H1 (cell line): ENCODE data around the gene SNAP25. TPM values are rescaled to one million over a fixed set of nuclear protein-coding genes. Genes with fewer than 3 reads are reported as not detected.

Source experiments
- CTCF ChIA-PET: fragments of 300-600 bp; sonication (Branson Sonifier 250); formaldehyde crosslinking; loops from one replicate; lab custom pipeline; 2021; ENCODE audit not compliant: partially characterized antibody; lab: Charles Lee
- POLR2A ChIA-PET: fragments of 300-600 bp; sonication (Branson Sonifier 250); formaldehyde crosslinking; loops from one replicate; lab custom pipeline; 2021; ENCODE audit warnings: inconsistent platforms; ENCODE audit not compliant: partially characterized antibody; lab: Charles Lee
- DNase-seq, 2 experiments: peaks; one replicate each; pipeline versions ENCODE4 v3.0.0 to v3.0.0-alpha.2; 2010 to 2022; ENCODE audit warnings: low spot score in 2 of 2, low read depth in 1 of 2, mixed read lengths in 1 of 2
- FAIRE-seq: peaks from 2 replicates; lab custom pipeline; 2011; peaks lifted over from hg19 to GRCh38; lab: Jason Lieb, UNC
- H2AFZ ChIP-seq: 2 replicates; pipeline ENCODE4 v1.8.1; 2012; ENCODE audit warnings: low read length, inconsistent platforms
- H2AK5ac ChIP-seq: 2 replicates; pipeline ENCODE4 v1.6.1; 2013; ENCODE audit warnings: low read depth, low read length
- H2BK120ac ChIP-seq: replicated peaks from 2 replicates; pipeline ENCODE3; 2013; ENCODE audit warnings: low read depth, low read length, inconsistent platforms
- H2BK12ac ChIP-seq: 2 replicates; pipeline ENCODE4 v1.6.1; 2013; ENCODE audit warnings: low read depth, low read length
- H2BK15ac ChIP-seq: 2 replicates; pipeline ENCODE4 v1.6.1; 2013; ENCODE audit warnings: low read length
- H2BK20ac ChIP-seq: 2 replicates; pipeline ENCODE4 v1.6.1; 2013; ENCODE audit warnings: low read length
- H2BK5ac ChIP-seq: 2 replicates; pipeline ENCODE4 v1.6.1; 2013; ENCODE audit warnings: low read depth, low read length
- H3K14ac ChIP-seq: 2 replicates; pipeline ENCODE4 v1.6.1; 2013; ENCODE audit warnings: inconsistent platforms; ENCODE audit not compliant: insufficient read length
- H3K18ac ChIP-seq: 2 replicates; pipeline ENCODE4 v1.6.1; 2013; ENCODE audit warnings: low read length; ENCODE audit errors: extremely low read depth
- H3K23ac ChIP-seq: 2 replicates; pipeline ENCODE4 v1.6.1; 2013; ENCODE audit warnings: inconsistent platforms; ENCODE audit not compliant: insufficient read length
- H3K23me2 ChIP-seq: 2 replicates; pipeline ENCODE4 v1.6.1; 2013; ENCODE audit warnings: low read depth, low read length
- H3K27ac ChIP-seq: 2 replicates; pipeline ENCODE4 v1.6.1; 2011; ENCODE audit warnings: low read depth, low read length, inconsistent platforms
- H3K27me3 ChIP-seq, 4 experiments: replicated peaks in 1 of 4; 1 replicate in 1 of 4; 2 replicates in 3 of 4; pipeline versions ENCODE4 v1.6.1 to v1.8.1; 2011 to 2013; ENCODE audit warnings: low read length in 3 of 4, mild to moderate bottlenecking in 3 of 4, inconsistent platforms in 2 of 4, mixed read lengths in 2 of 4, moderate library complexity in 1 of 4; ENCODE audit not compliant: control insufficient read depth in 3 of 4, insufficient read depth in 3 of 4; ENCODE audit errors: extremely low read depth in 1 of 4
- H3K36me3 ChIP-seq, 4 experiments: 2 replicates each; pipeline versions ENCODE4 v1.6.1 to v1.8.1; 2011 to 2013; ENCODE audit warnings: mild to moderate bottlenecking in 4 of 4, low read length in 3 of 4, moderate library complexity in 2 of 4, control low read depth in 1 of 4, inconsistent platforms in 1 of 4; ENCODE audit not compliant: insufficient read depth in 4 of 4, control insufficient read depth in 2 of 4
- H3K4ac ChIP-seq: replicated peaks from 2 replicates; pipeline ENCODE3; 2013; ENCODE audit warnings: low read length, low read depth, mixed read lengths, inconsistent platforms; ENCODE audit not compliant: insufficient read length
- H3K4me1 ChIP-seq, 4 experiments: replicated peaks in 1 of 4; 1 replicate in 1 of 4; 2 replicates in 3 of 4; pipeline versions ENCODE4 v1.6.1 to v1.8.1; 2011 to 2013; ENCODE audit warnings: low read length in 3 of 4, inconsistent platforms in 2 of 4, mixed read lengths in 1 of 4; ENCODE audit not compliant: insufficient read depth in 4 of 4, control insufficient read depth in 3 of 4
- H3K4me2 ChIP-seq, 2 experiments: 2 replicates each; pipeline versions ENCODE4 v1.6.1 to v1.8.1; 2011 to 2013; ENCODE audit warnings: low read depth in 2 of 2, low read length in 2 of 2, control low read depth in 1 of 2, inconsistent platforms in 1 of 2, mild to moderate bottlenecking in 1 of 2; ENCODE audit not compliant: insufficient read depth in 1 of 2
- H3K4me3 ChIP-seq, 4 experiments: fragments of 200-600, 300-600 bp in 1 of 4; sonication (generic), shearing (Covaris generic), sonication (Bioruptor Twin) in 1 of 4; 2 replicates each; pipeline versions ENCODE4 v1.5.1 to v1.8.1; 2011 to 2016; ENCODE audit warnings: low read length in 4 of 4, low read depth in 3 of 4, control low read depth in 2 of 4, inconsistent platforms in 2 of 4, mild to moderate bottlenecking in 2 of 4, mixed read lengths in 1 of 4, moderate library complexity in 1 of 4; ENCODE audit not compliant: insufficient read depth in 2 of 4; ENCODE audit errors: extremely low read depth in 1 of 4
- H3K56ac ChIP-seq: replicated peaks from 2 replicates; pipeline ENCODE3; 2013; ENCODE audit warnings: low read depth, mild to moderate bottlenecking, mixed read lengths, low read length, inconsistent platforms; ENCODE audit not compliant: insufficient read length
- H3K79me1 ChIP-seq: 2 replicates; pipeline ENCODE4 v1.6.1; 2013; ENCODE audit warnings: low read depth, low read length, control low read depth
- H3K79me2 ChIP-seq, 2 experiments: 2 replicates each; pipeline versions ENCODE4 v1.6.1 to v1.8.1; 2012 to 2013; ENCODE audit warnings: low read length in 2 of 2, mild to moderate bottlenecking in 2 of 2, inconsistent platforms in 1 of 2; ENCODE audit not compliant: insufficient read depth in 2 of 2, control insufficient read depth in 1 of 2
- H3K9ac ChIP-seq, 4 experiments: replicated peaks in 1 of 4; 1 replicate in 1 of 4; 2 replicates in 3 of 4; pipeline versions ENCODE4 v1.6.1 to v1.8.1; 2011 to 2013; ENCODE audit warnings: low read depth in 3 of 4, low read length in 3 of 4, control low read depth in 2 of 4, mild to moderate bottlenecking in 2 of 4, moderate library complexity in 2 of 4, inconsistent platforms in 1 of 4; ENCODE audit errors: extremely low read depth in 1 of 4
- H3K9me3 ChIP-seq, 2 experiments: 2 replicates each; pipeline versions ENCODE4 v1.6.1 to v1.8.1; 2012 to 2013; ENCODE audit warnings: mild to moderate bottlenecking in 2 of 2, moderate library complexity in 2 of 2, control low read depth in 1 of 2, inconsistent platforms in 1 of 2, low read depth in 1 of 2, low read length in 1 of 2, mixed read lengths in 1 of 2; ENCODE audit not compliant: insufficient read depth in 2 of 2
- H4K20me1 ChIP-seq, 2 experiments: replicated peaks in 1 of 2; 2 replicates each; pipeline versions ENCODE3 to v1.8.1; 2011 to 2013; ENCODE audit warnings: inconsistent platforms in 2 of 2, low read length in 2 of 2, mild to moderate bottlenecking in 1 of 2; ENCODE audit not compliant: insufficient read depth in 2 of 2, control insufficient read depth in 1 of 2
- H4K5ac ChIP-seq: 2 replicates; pipeline ENCODE4 v1.6.1; 2013; ENCODE audit warnings: low read length, low read depth, mixed read lengths, inconsistent platforms; ENCODE audit not compliant: insufficient read length
- H4K8ac ChIP-seq: 2 replicates; pipeline ENCODE4 v1.8.0; 2013; ENCODE audit warnings: mild to moderate bottlenecking, moderate library complexity, low read length, inconsistent platforms; ENCODE audit not compliant: insufficient read depth; ENCODE audit errors: extremely low read depth
- H4K91ac ChIP-seq: replicated peaks from 2 replicates; pipeline ENCODE3; 2013; ENCODE audit warnings: low read length, mixed read lengths, inconsistent platforms; ENCODE audit not compliant: insufficient read length
- CEBPB ChIP-seq: IDR thresholded peaks from 2 replicates; pipeline ENCODE4 v1.6.1; 2012; ENCODE audit warnings: low read depth, low read length
- PHF8 ChIP-seq: fragments of 200-600 bp; sonication (generic); conservative IDR thresholded peaks from 2 replicates; pipeline ENCODE4 v1.7.1; 2012; ENCODE audit warnings: low read depth, mild to moderate bottlenecking, inconsistent platforms, low read length, moderate library complexity
- SUZ12 ChIP-seq: fragments of 200-600 bp; sonication (generic); IDR thresholded peaks from 2 replicates; pipeline ENCODE4 v1.6.1; 2012; ENCODE audit warnings: mild to moderate bottlenecking, inconsistent platforms, low read length, moderate library complexity, mixed read lengths
- WGBS, 2 experiments: shearing (Covaris generic) in 1 of 2; methylation state at CpG; one replicate each; pipeline versions ENCODE4 v1.1.6 to v1.1.7; 2013 to 2015; ENCODE audit warnings: low lambda C conversion rate in 2 of 2, mixed read lengths in 2 of 2, inconsistent platforms in 1 of 2, low coverage in 1 of 2, missing lambda C conversion rate in 1 of 2; ENCODE audit not compliant: insufficient replicate concordance in 2 of 2, insufficient coverage in 1 of 2, insufficient read length in 1 of 2; ENCODE audit errors: extremely low coverage in 1 of 2, missing lambda C conversion rate in 1 of 2; 5-methylcytosine and 5-hydroxymethylcytosine counted together
- polyA plus RNA-seq, 7 experiments: library from polyadenylated mRNA; depleted of rRNA in 3 of 7; stranded (reverse) in 5 of 7; unstranded in 2 of 7; fragments of >200 nt in 5 of 7; fragments of 200-250 nt in 2 of 7; gene quantifications; 1 replicate in 5 of 7; 2 replicates in 1 of 7; 4 replicates in 1 of 7; pipeline versions ENCODE4 v1.2.1 to v1.2.3, GENCODE V29; 2011 to 2013; ENCODE audit warnings: missing spikeins in 2 of 7, mixed read lengths in 2 of 7
- total RNA-seq: library from RNA; stranded (reverse); fragmentation: NEBNext Ultra II Directional; extraction: Animal tissue kit (Norgen Biotek cat#: 25700); gene quantifications from 2 replicates; pipeline ENCODE4 v1.2.1, GENCODE V29; 2021

Gene SNAP25
- total and polyA plus RNA-seq, 2 of the 8 experiments (the other 6 are each of a cell fraction or from before 2014, with no cell fraction given) = 0.51 to 0.52 TPM

DNA sequence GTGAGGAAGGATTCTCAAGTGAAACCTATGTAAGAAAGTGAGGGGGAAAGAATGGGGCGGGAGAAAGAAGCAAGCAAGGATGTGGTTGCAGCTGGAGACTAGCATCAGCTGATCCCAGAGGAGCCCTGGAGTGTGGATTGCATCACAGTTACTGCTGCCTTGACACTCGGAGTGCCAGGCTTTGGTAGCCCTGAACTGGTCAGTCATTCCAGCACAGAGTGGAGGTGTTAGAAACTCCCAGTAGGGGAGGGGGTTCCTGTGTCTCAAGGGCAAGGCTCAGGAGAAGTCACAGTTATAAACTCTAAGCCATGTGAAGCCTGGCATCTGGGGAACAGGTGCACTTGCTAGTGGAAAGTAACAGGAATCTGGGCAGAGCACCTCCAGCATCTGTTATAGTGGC lies 23.5 kb downstream of the SNAP25 start:
- H3K4me1 ChIP-seq = peaks cover 2 to 8% (median 3%) of the 10 kb centered on the region in 4 experiments; a peak in 5 of 7 replicates
- H3K27me3 ChIP-seq = no peaks in the 10 kb centered on the region
- H4K20me1 ChIP-seq = no peaks in the 10 kb centered on the region
- no peak overlapping the region for H4K91ac ChIP-seq
- no peaks in the 10 kb centered on the region for H3K9me3 ChIP-seq
- no peak overlapping the region for H3K4ac ChIP-seq
- no peak overlapping the region for H2AK5ac ChIP-seq
- H3K4me2 ChIP-seq = no peak overlapping the region
- H4K8ac ChIP-seq = no peak overlapping the region
- TF ChIP-seq SUZ12 = no peak
- TF ChIP-seq CEBPB = peak; percentile 33; the same call in 1 of the 2 replicates
- TF ChIP-seq PHF8 = no peak
- ChIA-PET CTCF (interaction anchor here (0.5 to 2.3 kb wide), 6 partner anchors 10 to 264 kb away, joined by 3 to 10 read pairs (median 3); no protein-coding TSS in a partner anchor), POLR2A (no interaction called here)
- FAIRE-seq (no peak), DNase-seq (no peak)
- H3K56ac ChIP-seq = no peak overlapping the region
- no peaks in the 10 kb centered on the region; the same call in 1 of the 2 replicates for H3K79me1 ChIP-seq
- no peak overlapping the region for H2BK5ac ChIP-seq
- H2BK120ac ChIP-seq = no peak overlapping the region
- no peak overlapping the region for H3K14ac ChIP-seq
- H3K79me2 ChIP-seq = no peaks in the 10 kb centered on the region
- no peak overlapping the region for H2BK20ac ChIP-seq
- no peak overlapping the region for H2AFZ ChIP-seq
- H3K23me2 ChIP-seq = no peaks in the 10 kb centered on the region
- no peak overlapping the region for H3K18ac ChIP-seq
- no peak overlapping the region for H3K9ac ChIP-seq
- no peaks in the 10 kb centered on the region for H3K36me3 ChIP-seq
- no peak overlapping the region for H3K4me3 ChIP-seq
- H2BK15ac ChIP-seq = no peak overlapping the region
- no peak overlapping the region for H2BK12ac ChIP-seq
- WGBS, 2 experiments = 94% methylated on average over 2 of the region's 2 CpGs; no CpG with 5 or more reads in 1 of the 2 experiments
- no peak overlapping the region for H3K27ac ChIP-seq
- H3K23ac ChIP-seq = no peak overlapping the region
- no peak overlapping the region for H4K5ac ChIP-seq
